GM12873 (cell line): Measurements from ENCODE around the gene PRAC1.

Experiments used
- CTCF ChIP-seq: IDR thresholded peaks from 2 replicates; pipeline ENCODE4 v1.5.1; 2012; ENCODE audit warnings: low read depth, mild to moderate bottlenecking, moderate library complexity, low read length, control low read depth; ENCODE audit not compliant: insufficient read depth; ENCODE audit errors: missing control alignments

The PRAC1 gene

GRCh38 chr17:48751733-48752398, 29.5 kb upstream of the PRAC1 start:
- no peak for TF ChIP-seq CTCF

GRCh38 chr17:48751172-48751571, 28.9 kb upstream of the PRAC1 start:
- no peak for TF ChIP-seq CTCF

GRCh38 chr17:48749621-48750553, 27.6 kb upstream of the PRAC1 start:
- TF ChIP-seq CTCF = no peak

DNA sequence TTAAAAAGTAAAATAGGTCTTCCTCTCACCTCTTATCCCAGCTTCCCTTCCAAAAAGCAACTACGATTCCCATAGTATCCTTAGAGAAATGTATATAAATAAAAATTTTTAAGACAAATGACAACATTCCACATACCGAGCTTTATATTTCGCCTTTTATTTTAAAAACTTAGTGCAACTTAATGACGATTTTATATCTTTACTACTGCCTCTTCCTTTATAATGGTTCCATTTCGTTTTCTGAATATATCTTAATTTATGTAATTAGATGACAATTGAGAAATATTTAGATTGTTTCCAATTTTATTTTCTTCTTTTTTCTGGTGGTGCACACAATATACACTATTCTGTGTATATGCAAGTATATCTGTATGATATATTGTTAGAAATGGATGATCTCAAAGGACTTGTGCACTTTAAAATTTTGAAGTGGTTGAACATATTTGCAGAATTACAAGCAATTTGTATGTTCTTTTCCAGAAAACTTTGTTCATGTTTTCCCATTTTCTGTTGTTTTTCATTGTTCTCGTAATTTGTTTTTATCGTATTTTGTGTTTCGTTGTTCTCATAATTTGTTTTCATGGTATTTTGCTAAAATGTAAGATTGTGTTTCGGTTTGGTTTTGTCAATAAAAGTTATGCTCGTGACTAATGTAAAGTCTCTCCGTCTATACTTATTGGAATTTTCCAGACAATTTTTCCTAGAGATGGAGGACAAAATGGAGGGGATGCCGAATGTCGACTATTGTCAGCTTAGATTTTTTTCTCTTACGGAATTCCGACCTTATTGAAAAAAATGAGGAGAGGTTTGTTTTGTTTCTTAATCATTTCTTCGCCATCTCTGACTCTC, 26.6 kb upstream of the PRAC1 start:
- no peak for TF ChIP-seq CTCF

GRCh38 chr17:48747445-48748363, 25.4 kb upstream of the PRAC1 start:
- TF ChIP-seq CTCF = no peak

- no peak for TF ChIP-seq CTCF
These were observed 24.7 kb upstream of the PRAC1 start for GRCh38 chr17:48746916-48747444.
